Measurements from ENCODE around the gene TALDO1.

TALDO1 gene

GRCh38 chr11:723120-723883, 24.0 kb upstream of the TALDO1 start:
- peak; percentile 50 for TF ChIP-seq CTCF (IDR thresholded peaks at IDR 0.05; ENCODE audit: low read depth, low read length, missing control alignments)
- no peak for DNase-seq (ENCODE audit: extremely low read depth, low read depth)
- H3K4me3 ChIP-seq (replicated peaks; ENCODE audit: low read depth, low read length): no peak overlapping the region

- DNase-seq (ENCODE audit: extremely low read depth, low read depth): no peak
- TF ChIP-seq CTCF (IDR thresholded peaks at IDR 0.05; ENCODE audit: low read depth, low read length, missing control alignments): no peak
- H3K4me3 ChIP-seq (replicated peaks; ENCODE audit: low read depth, low read length): no peak overlapping the region
These were observed 23.1 kb upstream of the TALDO1 start for GRCh38 chr11:724049-724777.

DNA sequence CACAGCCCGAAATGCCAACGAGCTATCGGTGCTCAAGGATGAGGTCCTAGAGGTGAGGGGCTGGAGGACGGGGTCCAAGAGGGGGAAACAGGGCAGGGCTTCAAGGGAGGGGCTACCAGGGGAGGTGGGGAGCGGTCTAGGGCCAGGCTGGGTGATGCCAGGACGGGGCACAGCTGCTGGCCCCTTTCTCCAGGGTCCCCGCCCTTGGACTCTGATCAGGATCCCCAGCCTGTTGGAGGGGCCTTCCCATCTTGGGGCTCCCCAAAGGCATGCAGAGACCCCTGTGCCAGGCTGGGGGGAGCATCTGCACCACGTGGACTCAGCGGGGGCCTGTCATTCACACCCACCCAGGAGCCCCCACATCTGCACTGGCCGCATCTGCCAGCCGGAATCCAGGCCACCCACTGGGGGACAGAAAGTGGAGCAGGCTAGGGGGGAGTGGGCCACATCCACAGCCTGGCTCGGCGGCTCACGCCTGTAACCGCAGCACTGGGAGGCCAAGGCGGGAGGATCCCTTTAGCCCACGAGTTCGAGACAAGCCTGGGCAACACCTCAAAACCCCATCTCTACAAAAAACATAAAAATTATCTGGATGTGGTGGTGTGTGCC, 22.4 kb upstream of the TALDO1 start:
- no peak for DNase-seq (ENCODE audit: extremely low read depth, low read depth)
- TF ChIP-seq CTCF (IDR thresholded peaks at IDR 0.05; ENCODE audit: low read depth, low read length, missing control alignments): no peak
- no peak overlapping the region for H3K4me3 ChIP-seq (replicated peaks; ENCODE audit: low read depth, low read length)

GRCh38 chr11:725624-726202, 21.6 kb upstream of the TALDO1 start:
- no peak overlapping the region for H3K4me3 ChIP-seq (replicated peaks; ENCODE audit: low read depth, low read length)
- DNase-seq (ENCODE audit: extremely low read depth, low read depth): no peak
- TF ChIP-seq CTCF (IDR thresholded peaks at IDR 0.05; ENCODE audit: low read depth, low read length, missing control alignments): no peak

DNA sequence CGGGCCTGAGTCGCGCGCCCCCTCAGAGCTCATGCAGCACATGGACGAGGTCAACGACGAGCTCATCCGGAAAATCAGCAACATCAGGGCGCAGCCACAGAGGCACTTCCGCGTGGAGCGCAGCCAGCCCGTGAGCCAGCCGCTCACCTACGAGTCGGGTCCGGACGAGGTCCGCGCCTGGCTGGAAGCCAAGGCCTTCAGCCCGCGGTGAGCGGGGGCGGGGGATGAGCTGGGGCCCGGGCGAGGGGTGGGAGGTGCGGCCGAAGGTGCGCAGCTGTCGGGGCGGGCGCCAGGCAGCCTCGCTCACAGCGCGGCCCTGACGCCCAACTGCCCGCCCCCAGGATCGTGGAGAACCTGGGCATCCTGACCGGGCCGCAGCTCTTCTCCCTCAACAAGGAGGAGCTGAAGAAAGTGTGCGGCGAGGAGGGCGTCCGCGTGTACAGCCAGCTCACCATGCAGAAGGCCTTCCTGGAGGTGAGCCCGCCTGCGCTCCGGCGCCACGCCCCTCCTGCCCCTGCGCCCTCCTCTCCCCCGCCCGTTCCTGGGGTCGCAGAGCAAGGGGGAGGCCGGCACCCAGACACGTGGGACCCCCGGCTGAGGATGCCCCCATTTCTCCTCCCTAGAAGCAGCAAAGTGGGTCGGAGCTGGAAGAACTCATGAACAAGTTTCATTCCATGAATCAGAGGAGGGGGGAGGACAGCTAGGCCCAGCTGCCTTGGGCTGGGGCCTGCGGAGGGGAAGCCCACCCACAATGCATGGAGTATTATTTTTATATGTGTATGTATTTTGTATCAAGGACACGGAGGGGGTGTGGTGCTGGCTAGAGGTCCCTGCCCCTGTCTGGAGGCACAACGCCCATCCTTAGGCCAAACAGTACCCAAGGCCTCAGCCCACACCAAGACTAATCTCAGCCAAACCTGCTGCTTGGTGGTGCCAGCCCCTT, 20.7 kb upstream of the TALDO1 start:
- H3K4me3 ChIP-seq (replicated peaks; ENCODE audit: low read depth, low read length): no peak overlapping the region
- no peak for TF ChIP-seq CTCF (IDR thresholded peaks at IDR 0.05; ENCODE audit: low read depth, low read length, missing control alignments)
- no peak for DNase-seq (ENCODE audit: extremely low read depth, low read depth)

- no peak overlapping the region for H3K4me3 ChIP-seq (replicated peaks; ENCODE audit: low read depth, low read length)
- TF ChIP-seq CTCF (IDR thresholded peaks at IDR 0.05; ENCODE audit: low read depth, low read length, missing control alignments): no peak
- no peak for DNase-seq (ENCODE audit: extremely low read depth, low read depth)
These were observed 20.0 kb upstream of the TALDO1 start for GRCh38 chr11:727281-727701.

All from HFF-Myc (cell line).